OCI-LY1 (cell line): ENCODE data around the gene ZAP70.

ENCODE experiments used
- H2AFZ ChIP-seq: fragments of 200-600 bp; sonication (generic), shearing (Covaris generic); 2 replicates; pipeline ENCODE4 v1.6.0; 2014; ENCODE audit warnings: antibody characterized with exemption, mild to moderate bottlenecking, low read length
- H3F3A ChIP-seq: fragments of 200-600 bp; sonication (generic), shearing (Covaris generic); 2 replicates; pipeline ENCODE4 v1.6.0; 2014; ENCODE audit warnings: mild to moderate bottlenecking, antibody characterized with exemption, low read length, moderate library complexity; ENCODE audit not compliant: insufficient read depth
- H3K27ac ChIP-seq: fragments of 200-600 bp; sonication (generic); 2 replicates; pipeline ENCODE4 v1.5.1; 2014; ENCODE audit warnings: low read length, mixed run types, mild to moderate bottlenecking, low read depth; ENCODE audit not compliant: poor library complexity, severe bottlenecking
- H3K27me3 ChIP-seq: fragments of 200-600 bp; sonication (generic); 2 replicates; pipeline ENCODE4 v1.6.0; 2014; ENCODE audit warnings: antibody characterized with exemption, mild to moderate bottlenecking, low read length, moderate library complexity; ENCODE audit not compliant: insufficient read depth
- H3K36me3 ChIP-seq: fragments of 200-600 bp; sonication (generic); 2 replicates; pipeline ENCODE4 v1.6.1; 2014; ENCODE audit warnings: mild to moderate bottlenecking, antibody characterized with exemption, low read length, moderate library complexity, mixed read lengths; ENCODE audit not compliant: insufficient read depth
- H3K4me1 ChIP-seq: fragments of 200-600 bp; sonication (generic); 2 replicates; pipeline ENCODE4 v1.5.1; 2014; ENCODE audit warnings: mild to moderate bottlenecking, low read length, moderate library complexity; ENCODE audit not compliant: insufficient read depth, severe bottlenecking
- H3K4me2 ChIP-seq: fragments of 200-600 bp; sonication (generic), shearing (Covaris generic); 2 replicates; pipeline ENCODE4 v1.6.1; 2014; ENCODE audit warnings: low read length
- H3K4me3 ChIP-seq: fragments of 200-600 bp; sonication (generic); 2 replicates; pipeline ENCODE4 v1.5.1; 2014; ENCODE audit warnings: low read length, low read depth, mild to moderate bottlenecking, mixed read lengths; ENCODE audit not compliant: poor library complexity, severe bottlenecking
- H3K79me2 ChIP-seq: fragments of 200-600 bp; shearing (Covaris generic); 2 replicates; pipeline ENCODE4 v1.6.1; 2016; ENCODE audit warnings: mixed run types, low read length, mixed read lengths; ENCODE audit not compliant: insufficient read depth
- H3K9ac ChIP-seq: fragments of 200-600 bp; sonication (generic), shearing (Covaris generic); 2 replicates; pipeline ENCODE4 v1.6.1; 2014; ENCODE audit warnings: mild to moderate bottlenecking, low read length, mixed read lengths
- H3K9me2 ChIP-seq: fragments of 200-600 bp; sonication (generic), shearing (Covaris generic); 2 replicates; pipeline ENCODE4 v1.6.1; 2014; ENCODE audit warnings: low read depth, mild to moderate bottlenecking, low read length, mixed read lengths
- H3K9me3 ChIP-seq: fragments of 200-600 bp; shearing (Covaris generic); 2 replicates; pipeline ENCODE4 v1.6.1; 2014; ENCODE audit warnings: low read length, mixed read lengths
- H4K20me1 ChIP-seq: fragments of 200-600 bp; sonication (generic), shearing (Covaris generic); 2 replicates; pipeline ENCODE4 v1.6.0; 2016; ENCODE audit warnings: mild to moderate bottlenecking, low read length; ENCODE audit not compliant: insufficient read depth
- EZH2 ChIP-seq: fragments of 200-600 bp; sonication (generic), shearing (Covaris generic); IDR thresholded peaks from 2 replicates; pipeline ENCODE4 v1.8.0; 2017; ENCODE audit warnings: borderline replicate concordance, mixed run types, mild to moderate bottlenecking, antibody characterized with exemption, low read length, moderate library complexity, mixed read lengths
- TF ChIP-seq, protein P1 (sequence below): fragments of 200-600 bp; sonication (generic), shearing (Covaris generic); IDR thresholded peaks from 2 replicates; pipeline ENCODE4 v1.5.1; 2017; ENCODE audit warnings: mild to moderate bottlenecking, antibody characterized with exemption, low read length, moderate library complexity, mixed read lengths

The ZAP70 gene

DNA sequence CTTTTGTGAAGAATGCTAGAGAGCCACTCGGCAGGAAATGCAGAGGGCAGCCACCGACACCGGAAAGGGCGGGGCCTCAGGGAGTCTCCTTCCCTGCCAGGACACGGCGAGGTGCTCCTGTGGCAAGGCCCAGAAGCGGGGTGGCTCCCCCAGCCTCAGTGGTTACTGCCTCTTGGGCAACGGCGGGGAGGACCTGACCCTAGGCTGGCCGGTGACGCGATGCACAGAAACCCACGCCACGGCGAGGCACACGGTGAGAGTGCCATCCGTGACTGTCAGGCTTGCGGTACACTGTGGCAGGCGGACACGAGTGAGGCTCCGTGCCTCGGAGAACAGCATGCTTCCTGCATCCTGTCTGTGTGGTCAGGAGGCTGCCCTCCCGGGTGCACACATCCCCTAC lies 47.8 kb downstream of the ZAP70 start:
- no peaks in the 10 kb centered on the region for H3K79me2 ChIP-seq
- H2AFZ ChIP-seq = no peak overlapping the region
- no peak overlapping the region for H3K27ac ChIP-seq
- no peak overlapping the region for H3K9ac ChIP-seq
- no peaks in the 10 kb centered on the region for H4K20me1 ChIP-seq
- TF ChIP-seq, protein P1, sequence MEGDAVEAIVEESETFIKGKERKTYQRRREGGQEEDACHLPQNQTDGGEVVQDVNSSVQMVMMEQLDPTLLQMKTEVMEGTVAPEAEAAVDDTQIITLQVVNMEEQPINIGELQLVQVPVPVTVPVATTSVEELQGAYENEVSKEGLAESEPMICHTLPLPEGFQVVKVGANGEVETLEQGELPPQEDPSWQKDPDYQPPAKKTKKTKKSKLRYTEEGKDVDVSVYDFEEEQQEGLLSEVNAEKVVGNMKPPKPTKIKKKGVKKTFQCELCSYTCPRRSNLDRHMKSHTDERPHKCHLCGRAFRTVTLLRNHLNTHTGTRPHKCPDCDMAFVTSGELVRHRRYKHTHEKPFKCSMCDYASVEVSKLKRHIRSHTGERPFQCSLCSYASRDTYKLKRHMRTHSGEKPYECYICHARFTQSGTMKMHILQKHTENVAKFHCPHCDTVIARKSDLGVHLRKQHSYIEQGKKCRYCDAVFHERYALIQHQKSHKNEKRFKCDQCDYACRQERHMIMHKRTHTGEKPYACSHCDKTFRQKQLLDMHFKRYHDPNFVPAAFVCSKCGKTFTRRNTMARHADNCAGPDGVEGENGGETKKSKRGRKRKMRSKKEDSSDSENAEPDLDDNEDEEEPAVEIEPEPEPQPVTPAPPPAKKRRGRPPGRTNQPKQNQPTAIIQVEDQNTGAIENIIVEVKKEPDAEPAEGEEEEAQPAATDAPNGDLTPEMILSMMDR = no peak
- no peak for TF ChIP-seq EZH2
- H3K27me3 ChIP-seq = no peaks in the 10 kb centered on the region
- no peaks in the 10 kb centered on the region for H3K9me2 ChIP-seq
- H3K4me2 ChIP-seq = no peak overlapping the region
- H3K4me3 ChIP-seq = no peak overlapping the region
- no peaks in the 10 kb centered on the region for H3K4me1 ChIP-seq
- H3K9me3 ChIP-seq = no peaks in the 10 kb centered on the region
- H3F3A ChIP-seq = no peaks in the 10 kb centered on the region
- H3K36me3 ChIP-seq = peaks cover 38% of the 10 kb centered on the region

DNA sequence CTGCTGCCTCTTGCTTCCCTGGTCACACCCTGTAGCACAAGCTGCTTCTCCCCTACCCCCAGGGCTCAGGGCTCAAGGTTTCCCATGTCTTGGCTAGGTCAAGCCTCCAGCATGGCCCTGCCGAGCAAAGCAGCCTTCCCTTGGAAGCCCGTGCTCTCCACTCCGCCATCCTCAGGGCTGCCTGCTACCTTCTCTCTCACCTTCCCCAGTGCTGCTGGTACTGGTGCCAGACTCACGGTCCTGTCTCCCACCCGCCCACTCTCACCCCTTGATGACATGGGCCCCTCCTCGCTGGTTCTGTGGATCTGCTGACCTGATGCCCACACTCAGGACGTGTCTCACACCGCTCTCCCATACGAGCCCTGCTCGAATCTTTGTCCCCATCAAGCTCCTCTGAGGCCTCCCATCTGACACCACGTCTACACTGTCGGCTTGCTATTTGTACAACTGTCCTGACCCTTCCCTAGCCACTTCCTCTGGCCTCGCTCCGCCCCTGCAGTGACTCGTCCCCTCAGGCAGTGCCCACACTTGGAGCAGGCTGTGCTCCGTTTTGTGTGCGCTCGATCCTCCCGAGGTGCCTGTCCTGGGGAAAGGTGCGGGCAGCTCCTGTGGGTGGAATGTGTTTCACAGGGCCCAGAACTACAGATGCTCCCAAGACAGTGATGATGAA lies 49.9 kb downstream of the ZAP70 start:
- Histone ChIP-seq H3K9ac (no peak overlapping the region), H3K4me2 (no peak overlapping the region), H3K27me3 (no peaks in the 10 kb centered on the region), H4K20me1 (no peaks in the 10 kb centered on the region), H3F3A (no peaks in the 10 kb centered on the region), H3K4me1 (peaks cover under 1% of the 10 kb centered on the region), H3K36me3 (peaks cover 23% of the 10 kb centered on the region), H3K4me3 (no peak overlapping the region), H3K79me2 (no peaks in the 10 kb centered on the region), H2AFZ (no peak overlapping the region), H3K9me3 (no peaks in the 10 kb centered on the region), H3K9me2 (no peaks in the 10 kb centered on the region), H3K27ac (no peak overlapping the region)
- TF ChIP-seq EZH2 = no peak
- TF ChIP-seq, protein P1 = no peak

DNA sequence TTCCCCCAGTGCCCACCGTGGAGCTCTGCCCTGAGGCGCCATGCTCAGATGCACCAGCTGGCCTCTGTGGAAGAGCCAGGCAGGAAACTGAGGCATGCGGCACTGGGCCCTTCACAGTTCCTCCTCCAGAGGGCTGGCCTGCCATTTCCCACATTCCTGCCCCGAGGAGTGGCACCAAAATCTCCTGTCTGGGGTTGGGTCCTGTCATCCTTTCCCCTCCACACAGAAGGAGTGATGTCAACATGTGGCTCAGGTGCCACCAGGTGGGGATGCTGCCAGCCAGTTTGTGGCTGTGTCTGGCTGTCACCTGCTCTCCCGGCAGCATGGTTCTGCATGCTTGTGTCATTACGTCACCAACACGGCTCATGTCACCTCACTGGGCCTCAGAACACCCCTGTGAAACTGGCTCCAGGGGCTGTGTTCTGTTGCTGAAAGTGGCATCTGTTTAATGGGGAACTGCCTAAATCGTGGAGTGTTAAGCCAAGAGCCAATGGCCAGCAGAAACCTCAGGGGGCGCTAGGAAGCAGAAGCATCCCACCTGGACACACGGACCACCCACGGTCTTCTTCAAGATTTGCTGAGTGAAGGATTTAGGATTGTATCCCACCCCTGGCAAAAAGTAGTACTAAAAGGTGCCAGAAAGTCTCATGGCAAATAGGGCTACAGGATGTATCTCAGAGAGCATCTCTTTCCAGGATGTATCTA lies 51.3 kb downstream of the ZAP70 start:
- Histone ChIP-seq H3K4me3 (no peak overlapping the region), H3K9me3 (no peaks in the 10 kb centered on the region), H3F3A (no peaks in the 10 kb centered on the region), H2AFZ (no peak overlapping the region), H3K36me3 (peaks cover 15% of the 10 kb centered on the region), H3K27ac (no peak overlapping the region), H3K9me2 (no peaks in the 10 kb centered on the region), H4K20me1 (no peaks in the 10 kb centered on the region), H3K9ac (no peak overlapping the region), H3K27me3 (no peaks in the 10 kb centered on the region), H3K4me2 (no peak overlapping the region), H3K4me1 (peaks cover 6% of the 10 kb centered on the region), H3K79me2 (no peaks in the 10 kb centered on the region)
- TF ChIP-seq, protein P1 = 0 out of 2 replicates have a peak, but pooled peaks have one; percentile 7
- TF ChIP-seq EZH2 = no peak
